ENCODE measurements around the gene EYS. TPM values are rescaled to one million over a fixed set of nuclear protein-coding genes. Genes with fewer than 3 reads are reported as not detected.

Gene EYS
- polyA plus RNA-seq, 1 of the 3 experiments (the other 2 are of a cell fraction), result 0.05 TPM

DNA sequence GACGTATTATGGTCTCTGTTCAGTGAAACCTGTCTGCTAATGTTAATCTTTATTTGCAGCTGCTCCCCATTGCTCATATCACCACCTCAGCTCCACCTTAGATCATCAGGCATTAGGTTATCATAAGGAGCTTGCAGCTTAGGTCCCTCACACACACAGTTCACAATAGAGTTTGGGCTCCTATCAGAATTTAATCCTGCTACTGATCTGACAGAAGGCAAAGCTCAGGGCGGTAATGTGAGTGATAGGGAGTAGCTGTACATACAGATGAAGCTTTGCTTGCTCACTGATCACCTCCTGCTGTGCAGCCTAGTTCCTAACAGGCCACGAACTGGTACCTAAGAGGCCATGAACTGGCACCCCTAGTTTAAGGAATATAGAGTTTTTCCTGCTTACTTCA is 989.7 kb downstream of the EYS start:
- no peaks in the 10 kb centered on the region for H3K36me3 ChIP-seq (replicated peaks in 1 of 2; ENCODE audit: control insufficient read depth in 1 of 2, insufficient read depth in 2 of 2, low read length in 1 of 2)
- H3K79me2 ChIP-seq (ENCODE audit: insufficient read depth), result no peaks in the 10 kb centered on the region
- ChIA-PET CTCF (interaction anchor here (1.7 kb wide), 1 partner anchor 14 kb away, joined by 5 read pairs; no protein-coding TSS in a partner anchor), POLR2A (no interaction called here)
- H3K9ac ChIP-seq, result no peak overlapping the region
- no peaks in the 10 kb centered on the region for H3K27me3 ChIP-seq (ENCODE audit: insufficient read depth)
- H4K20me1 ChIP-seq (ENCODE audit: insufficient read depth), result no peaks in the 10 kb centered on the region
- no peak overlapping the region for H3K27ac ChIP-seq (ENCODE audit: low read depth in 2 of 2, low read length in 1 of 2)
- no peaks in the 10 kb centered on the region for H3K4me1 ChIP-seq (ENCODE audit: control insufficient read depth in 1 of 2, insufficient read depth in 2 of 2, low read depth in 1 of 2, low read length in 1 of 2)
- WGBS (ENCODE audit: low lambda C conversion rate), result 43% methylated on average over 3 of the region's 3 CpGs
- H3K9me3 ChIP-seq, result no peaks in the 10 kb centered on the region
- no peak for DNase-seq
- H3K4me3 ChIP-seq (ENCODE audit: low read depth in 2 of 2, low read length in 1 of 2), result no peak overlapping the region
- no peaks in the 10 kb centered on the region for H3F3A ChIP-seq (replicated peaks; ENCODE audit: insufficient read depth)
- no peaks in the 10 kb centered on the region for H3K9me2 ChIP-seq
- H2AFZ ChIP-seq (ENCODE audit: low read depth), result no peak overlapping the region
- H3K4me2 ChIP-seq, result no peak overlapping the region
- TF ChIP-seq POLR2AphosphoS5 (IDR thresholded peaks at IDR 0.05; ENCODE audit: low read depth, low read length) (no peak), ELF1 (IDR thresholded peaks at IDR 0.05) (no peak), TEAD4 (IDR thresholded peaks at IDR 0.05; ENCODE audit: borderline replicate concordance, insufficient read depth) (no peak), RFX5 (IDR thresholded peaks at IDR 0.05; ENCODE audit: low read length) (no peak), MEF2A (IDR thresholded peaks at IDR 0.05; ENCODE audit: borderline replicate concordance, low read depth) (no peak), SIN3A (IDR thresholded peaks at IDR 0.05; ENCODE audit: borderline replicate concordance, low read depth, low read length) (no peak), GABPA (IDR thresholded peaks at IDR 0.05; ENCODE audit: low read depth) (no peak), CHD2 (IDR thresholded peaks at IDR 0.05; ENCODE audit: low read length, partially characterized antibody) (no peak), NFIC (IDR thresholded peaks at IDR 0.05; ENCODE audit: borderline replicate concordance) (no peak), EP300 (IDR thresholded peaks at IDR 0.05; ENCODE audit: borderline replicate concordance in 1 of 2, low read depth in 1 of 2, low read length in 1 of 2) (no peak), SMC3 (IDR thresholded peaks at IDR 0.05; ENCODE audit: low read depth, low read length) (no peak)
- TF ChIP-seq, protein P1, sequence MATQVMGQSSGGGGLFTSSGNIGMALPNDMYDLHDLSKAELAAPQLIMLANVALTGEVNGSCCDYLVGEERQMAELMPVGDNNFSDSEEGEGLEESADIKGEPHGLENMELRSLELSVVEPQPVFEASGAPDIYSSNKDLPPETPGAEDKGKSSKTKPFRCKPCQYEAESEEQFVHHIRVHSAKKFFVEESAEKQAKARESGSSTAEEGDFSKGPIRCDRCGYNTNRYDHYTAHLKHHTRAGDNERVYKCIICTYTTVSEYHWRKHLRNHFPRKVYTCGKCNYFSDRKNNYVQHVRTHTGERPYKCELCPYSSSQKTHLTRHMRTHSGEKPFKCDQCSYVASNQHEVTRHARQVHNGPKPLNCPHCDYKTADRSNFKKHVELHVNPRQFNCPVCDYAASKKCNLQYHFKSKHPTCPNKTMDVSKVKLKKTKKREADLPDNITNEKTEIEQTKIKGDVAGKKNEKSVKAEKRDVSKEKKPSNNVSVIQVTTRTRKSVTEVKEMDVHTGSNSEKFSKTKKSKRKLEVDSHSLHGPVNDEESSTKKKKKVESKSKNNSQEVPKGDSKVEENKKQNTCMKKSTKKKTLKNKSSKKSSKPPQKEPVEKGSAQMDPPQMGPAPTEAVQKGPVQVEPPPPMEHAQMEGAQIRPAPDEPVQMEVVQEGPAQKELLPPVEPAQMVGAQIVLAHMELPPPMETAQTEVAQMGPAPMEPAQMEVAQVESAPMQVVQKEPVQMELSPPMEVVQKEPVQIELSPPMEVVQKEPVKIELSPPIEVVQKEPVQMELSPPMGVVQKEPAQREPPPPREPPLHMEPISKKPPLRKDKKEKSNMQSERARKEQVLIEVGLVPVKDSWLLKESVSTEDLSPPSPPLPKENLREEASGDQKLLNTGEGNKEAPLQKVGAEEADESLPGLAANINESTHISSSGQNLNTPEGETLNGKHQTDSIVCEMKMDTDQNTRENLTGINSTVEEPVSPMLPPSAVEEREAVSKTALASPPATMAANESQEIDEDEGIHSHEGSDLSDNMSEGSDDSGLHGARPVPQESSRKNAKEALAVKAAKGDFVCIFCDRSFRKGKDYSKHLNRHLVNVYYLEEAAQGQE (IDR thresholded peaks at IDR 0.05; ENCODE audit: low read depth, low read length), result no peak
- TF ChIP-seq, protein P2, sequence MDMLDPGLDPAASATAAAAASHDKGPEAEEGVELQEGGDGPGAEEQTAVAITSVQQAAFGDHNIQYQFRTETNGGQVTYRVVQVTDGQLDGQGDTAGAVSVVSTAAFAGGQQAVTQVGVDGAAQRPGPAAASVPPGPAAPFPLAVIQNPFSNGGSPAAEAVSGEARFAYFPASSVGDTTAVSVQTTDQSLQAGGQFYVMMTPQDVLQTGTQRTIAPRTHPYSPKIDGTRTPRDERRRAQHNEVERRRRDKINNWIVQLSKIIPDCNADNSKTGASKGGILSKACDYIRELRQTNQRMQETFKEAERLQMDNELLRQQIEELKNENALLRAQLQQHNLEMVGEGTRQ (IDR thresholded peaks at IDR 0.05; ENCODE audit: borderline replicate concordance, low read depth, low read length), result no peak

DNA sequence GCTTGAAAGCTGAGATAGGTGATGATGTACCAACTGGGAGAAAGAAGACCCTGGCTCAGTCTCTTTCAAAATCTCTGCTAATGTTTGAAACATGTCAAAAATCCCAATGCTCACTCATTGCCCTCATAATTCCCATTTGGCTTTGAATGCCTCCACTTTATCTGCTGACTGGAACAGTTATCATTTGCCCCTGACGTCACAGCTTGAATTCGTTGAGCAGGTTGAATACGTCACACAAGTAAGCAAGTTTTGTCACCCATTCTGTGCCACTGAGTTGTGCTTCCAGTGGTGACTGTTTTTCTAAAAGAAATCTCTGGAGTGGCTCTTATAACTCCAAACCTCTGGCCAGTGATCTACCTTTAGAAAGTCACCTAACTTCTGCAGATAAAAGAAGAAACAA is 991.4 kb downstream of the EYS start:
- ChIA-PET POLR2A (no interaction called here), CTCF (interaction anchor here (0.5 to 0.6 kb wide), 2 partner anchors 328 to 924 kb away, joined by 3 read pairs; no protein-coding TSS in a partner anchor)
- Histone ChIP-seq H3K4me1 (ENCODE audit: control insufficient read depth in 1 of 2, insufficient read depth in 2 of 2, low read depth in 1 of 2, low read length in 1 of 2) (no peaks in the 10 kb centered on the region), H3K4me3 (ENCODE audit: low read depth in 2 of 2, low read length in 1 of 2) (no peak overlapping the region), H2AFZ (ENCODE audit: low read depth) (no peak overlapping the region), H3K9ac (no peak overlapping the region), H4K20me1 (ENCODE audit: insufficient read depth) (no peaks in the 10 kb centered on the region), H3K36me3 (replicated peaks in 1 of 2; ENCODE audit: control insufficient read depth in 1 of 2, insufficient read depth in 2 of 2, low read length in 1 of 2) (no peaks in the 10 kb centered on the region), H3K27me3 (ENCODE audit: insufficient read depth) (no peaks in the 10 kb centered on the region), H3K4me2 (no peak overlapping the region), H3F3A (replicated peaks; ENCODE audit: insufficient read depth) (no peaks in the 10 kb centered on the region), H3K27ac (ENCODE audit: low read depth in 2 of 2, low read length in 1 of 2) (no peak overlapping the region), H3K9me3 (no peaks in the 10 kb centered on the region), H3K79me2 (ENCODE audit: insufficient read depth) (no peaks in the 10 kb centered on the region), H3K9me2 (no peaks in the 10 kb centered on the region)
- TF ChIP-seq, protein P1 (IDR thresholded peaks at IDR 0.05; ENCODE audit: low read depth, low read length), result no peak
- no peak for TF ChIP-seq USF1 (IDR thresholded peaks at IDR 0.05; ENCODE audit: borderline replicate concordance, low read depth)
- TF ChIP-seq PBX3 (IDR thresholded peaks at IDR 0.05), result no peak
- no peak for TF ChIP-seq NFIC (IDR thresholded peaks at IDR 0.05; ENCODE audit: borderline replicate concordance)
- no peak for TF ChIP-seq GATA2 (CRISPR knock-in tag; IDR thresholded peaks at IDR 0.05)
- no peak for TF ChIP-seq SMC3 (IDR thresholded peaks at IDR 0.05; ENCODE audit: low read depth, low read length)
- TF ChIP-seq CHD2 (IDR thresholded peaks at IDR 0.05; ENCODE audit: low read length, partially characterized antibody), result no peak
- TF ChIP-seq FOSL2 (IDR thresholded peaks at IDR 0.05; ENCODE audit: borderline replicate concordance, low read depth), result no peak
- no peak for DNase-seq
- 42% methylated on average over 3 of the region's 3 CpGs for WGBS (ENCODE audit: low lambda C conversion rate)

All from SK-N-SH (cell line).